Stimulated activated CD8-positive, alpha-beta memory T cell treated with anti-CD3 and anti-CD28 coated beads, Interleukin-7, amount 100 ng/mL, for 24 hours (primary cell): ENCODE measurements around the gene OR7A17.

Source experiments
- DNase-seq: peaks from one replicate; pipeline ENCODE4 v3.0.0-alpha.2; 2020; ENCODE audit warnings: low read depth

OR7A17 gene

DNA sequence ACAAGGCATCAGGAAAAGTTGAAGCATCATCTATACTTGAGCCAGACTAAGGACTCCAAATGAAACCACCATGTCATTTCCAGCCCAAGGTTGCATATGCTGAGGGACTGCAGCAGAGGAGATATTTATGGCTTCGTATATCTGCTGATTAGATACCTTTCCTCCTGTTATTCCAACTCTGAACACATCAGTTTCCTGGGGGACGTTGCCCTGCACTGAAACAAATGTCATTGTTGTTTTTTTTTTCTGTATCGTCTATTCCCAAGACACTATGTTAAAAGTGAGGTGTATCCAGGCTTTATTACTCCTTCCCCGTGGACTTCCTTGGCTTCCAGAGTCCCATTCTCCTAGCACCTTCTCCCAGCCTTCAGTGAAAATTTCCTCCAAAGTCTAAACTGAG, at the start of gene OR7A17:
TSS of gene OR7A17 (minus strand) at position 101 of the 400 bp plus-strand sequence. CDS start 4,777 bp downstream, outside the sequence.
- DNase-seq = no peak

- DNase-seq = no peak
These were observed 47.6 kb upstream of the OR7A17 start for GRCh38 chr19:14933506-14933905.

- DNase-seq = no peak
These were observed 30.9 kb upstream of the OR7A17 start for GRCh38 chr19:14916848-14917247.

DNA sequence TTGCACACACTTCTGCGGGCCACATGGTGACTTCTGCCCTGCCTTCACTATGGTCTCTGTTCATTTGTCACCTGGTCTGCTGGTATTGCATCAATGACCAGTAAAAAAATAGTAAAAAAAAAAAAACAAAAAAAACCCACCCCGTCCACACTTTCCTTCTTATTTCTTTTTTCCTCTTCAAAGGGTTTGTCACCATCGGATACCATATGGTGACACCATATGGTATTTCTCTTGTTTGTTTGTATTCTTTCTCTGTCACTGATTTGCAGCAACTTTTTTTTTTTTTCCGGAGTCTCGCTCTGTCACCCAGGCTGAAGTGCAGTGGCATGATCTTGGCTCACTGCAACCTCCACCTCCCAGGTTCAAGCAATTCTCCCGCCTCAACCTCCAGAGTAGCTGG, 29.2 kb upstream of the OR7A17 start:
- DNase-seq = no peak

DNA sequence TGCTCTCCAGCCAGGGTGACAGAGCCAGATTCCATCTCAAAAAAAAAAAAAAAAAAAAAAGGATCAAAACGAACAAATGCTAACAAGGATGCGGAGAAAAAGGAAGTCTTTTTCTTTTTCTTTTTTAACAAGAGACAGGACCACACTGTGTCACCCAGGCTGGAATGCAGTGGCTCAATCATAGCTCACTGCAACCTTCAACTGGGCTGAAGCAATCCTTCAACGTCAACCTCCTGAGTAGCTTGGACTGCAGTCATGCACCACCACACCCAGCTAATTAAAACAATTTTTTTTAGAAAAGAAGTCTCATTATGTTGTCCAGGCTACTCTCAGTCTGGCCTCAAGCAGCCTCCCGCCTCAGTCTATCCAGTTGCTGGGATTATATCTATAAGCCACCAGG, 20.8 kb upstream of the OR7A17 start:
- no peak for DNase-seq

GRCh38 chr19:14901675-14902260, 15.8 kb upstream of the OR7A17 start:
- DNase-seq = no peak

DNA sequence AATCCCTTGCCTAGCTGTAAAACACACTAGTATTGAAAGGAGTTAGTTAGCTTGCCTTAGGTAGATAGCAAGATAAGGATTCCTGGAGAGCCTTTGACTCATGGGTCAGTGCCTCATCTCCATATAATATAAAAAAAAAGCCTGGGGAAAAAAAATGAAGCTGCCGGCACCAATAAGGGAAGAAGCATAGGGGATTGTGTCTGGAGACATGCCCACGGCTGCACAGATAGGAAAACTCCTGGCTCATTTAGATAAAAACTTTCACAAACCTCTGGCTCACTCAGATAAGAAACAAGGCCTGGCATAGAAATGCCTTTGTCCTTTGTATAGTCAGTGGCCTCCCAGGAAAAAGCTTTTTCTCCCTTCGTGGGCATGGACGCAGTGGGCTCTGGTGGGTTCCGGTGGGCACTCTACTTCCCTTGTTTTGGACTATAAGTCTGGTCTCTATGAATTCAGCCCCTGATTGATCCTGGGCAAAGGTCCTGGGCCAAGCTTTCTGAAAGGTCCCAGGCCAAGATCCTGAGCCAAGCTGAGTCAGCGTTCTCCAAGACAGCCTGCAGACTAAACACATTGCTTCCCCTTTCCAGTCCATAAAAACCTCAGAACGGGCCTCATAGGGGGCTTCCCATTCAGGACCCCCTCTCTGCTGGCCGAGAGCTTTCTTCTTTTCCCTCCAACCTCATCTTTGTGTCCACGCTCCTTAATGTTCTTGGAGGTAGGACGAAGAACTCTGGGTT, 4.9 kb upstream of the OR7A17 start:
- DNase-seq = no peak

GRCh38 chr19:14889994-14890642, 4.2 kb upstream of the OR7A17 start:
- DNase-seq = no peak

DNA sequence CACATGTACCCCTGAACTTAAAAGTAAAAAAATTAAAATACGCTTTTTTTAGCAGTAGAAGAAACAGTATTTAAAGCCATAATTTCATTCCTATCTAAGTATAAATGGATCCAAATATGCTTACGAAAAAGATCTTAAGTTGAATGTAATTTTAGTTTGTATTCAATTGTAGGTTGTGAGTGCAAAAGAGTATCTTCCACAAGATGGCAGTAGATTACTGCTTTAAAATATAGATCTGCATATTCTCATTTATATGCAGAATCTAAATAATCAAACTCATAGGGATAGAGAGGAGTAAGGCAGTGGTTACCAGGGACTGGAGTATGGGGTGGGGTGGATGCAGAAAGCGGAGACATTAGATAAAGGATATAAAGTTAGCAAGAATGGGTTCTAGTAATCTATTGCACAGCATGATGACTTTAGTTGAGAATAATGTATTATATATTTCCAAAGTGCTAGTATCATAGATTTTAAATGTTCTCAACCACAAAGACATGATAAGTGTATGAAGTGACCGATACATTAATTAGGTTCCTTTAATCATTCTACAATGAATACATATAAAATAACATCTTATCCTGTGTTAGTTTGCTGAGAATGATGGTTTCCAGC, 14.2 kb downstream of the OR7A17 start:
- no peak for DNase-seq

GRCh38 chr19:14868497-14868896, 17.4 kb downstream of the OR7A17 start:
- DNase-seq = no peak

GRCh38 chr19:14848822-14849221, 37.1 kb downstream of the OR7A17 start, which contains the start of gene OR7A10:
Gene OR7A10, minus strand, starts transcription at chr19:14848922. Its CDS starts 7,045 bp downstream, at chr19:14841877.
- DNase-seq = no peak

GRCh38 chr19:14843578-14843977, 42.4 kb downstream of the OR7A17 start:
- DNase-seq = no peak

DNA sequence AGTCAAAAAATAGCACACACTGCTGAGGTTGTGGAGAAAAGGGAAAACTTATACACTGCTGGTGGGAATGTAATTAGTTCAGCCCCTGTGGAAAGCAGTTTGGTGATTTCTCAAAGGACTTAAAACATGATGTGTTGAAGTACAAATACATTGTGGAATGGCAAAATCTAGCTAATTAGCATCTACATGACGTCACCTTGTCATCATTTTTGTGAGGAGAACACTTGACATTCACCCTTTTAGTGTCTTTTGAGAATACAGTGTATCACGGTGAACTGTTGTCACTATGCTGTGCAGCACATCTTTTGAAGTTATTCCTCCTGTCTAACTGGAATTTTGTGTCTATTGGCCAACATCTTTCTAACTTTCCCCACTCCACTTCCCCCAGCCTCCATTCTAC, 42.8 kb downstream of the OR7A17 start:
- DNase-seq = no peak

GRCh38 chr19:14840206-14840605, 45.7 kb downstream of the OR7A17 start:
- DNase-seq = no peak

- no peak for DNase-seq
These were observed 48.5 kb downstream of the OR7A17 start for GRCh38 chr19:14837391-14837790.

DNA sequence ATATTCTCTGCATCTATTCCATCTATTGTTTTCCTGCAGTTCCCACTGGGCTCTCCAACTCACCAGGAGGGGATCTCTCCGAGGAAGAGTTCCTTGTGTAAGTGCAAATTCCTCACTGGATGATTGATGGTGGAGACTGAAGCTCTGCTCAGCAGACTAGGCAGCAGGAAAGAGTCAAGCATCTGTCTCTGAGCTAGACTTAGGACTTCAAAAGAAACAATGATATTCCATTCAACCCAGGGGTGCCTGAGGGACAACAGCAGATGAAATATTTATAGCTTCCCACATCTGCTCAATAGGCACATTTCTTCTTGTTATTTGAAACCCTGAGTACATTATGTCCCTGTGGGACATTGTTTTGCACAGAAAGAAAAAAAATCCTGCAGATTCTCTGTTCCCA, 50.9 kb downstream of the OR7A17 start, which contains the start of the genes OR7A5 and OR7C1:
TSS of gene OR7A5 (minus strand) at position 175 of the 400 bp plus-strand sequence. CDS start 6,944 bp downstream, outside the sequence.
TSS of gene OR7C1 (minus strand) at position 175 of the 400 bp plus-strand sequence. CDS start 35,049 bp downstream, outside the sequence.
- DNase-seq = no peak

DNA sequence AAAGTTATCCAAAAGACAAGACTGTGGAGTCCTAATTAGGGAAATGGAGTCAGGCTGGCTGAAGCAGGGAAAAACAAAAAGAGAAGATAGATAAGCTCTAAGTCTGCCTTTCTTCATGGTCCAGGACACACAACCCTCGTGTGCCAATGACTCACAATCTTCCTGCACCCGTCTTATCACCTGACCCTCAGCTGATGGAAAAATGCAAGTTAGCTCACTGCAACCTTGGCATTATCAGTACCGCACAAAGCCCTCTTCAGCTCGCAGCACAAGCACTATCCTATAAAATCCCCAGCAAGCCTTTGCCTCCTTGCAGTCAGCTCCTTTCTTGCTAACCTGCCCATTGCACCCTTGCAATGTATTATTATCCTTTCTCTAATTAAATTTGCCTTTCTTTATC, 55.2 kb downstream of the OR7A17 start:
- no peak for DNase-seq
